ENCODE data around the gene C1orf53.

Gene C1orf53

GRCh38 chr1:197862221-197862620 lies 40.2 kb upstream of the C1orf53 start:
- DNase-seq: no peak
- no peak overlapping the region for H3K9ac ChIP-seq (ENCODE audit: low read length)
- H3F3A ChIP-seq (ENCODE audit: insufficient read depth, low read length): no peaks in the 10 kb centered on the region
- no peak overlapping the region for H2AFZ ChIP-seq (ENCODE audit: low read length)
- no peaks in the 10 kb centered on the region for H3K9me2 ChIP-seq (replicated peaks; ENCODE audit: insufficient read depth, low read length)
- H4K20me1 ChIP-seq (ENCODE audit: insufficient read depth, low read length): no peaks in the 10 kb centered on the region
- H3K27me3 ChIP-seq (replicated peaks; ENCODE audit: insufficient read depth, low read length): no peaks in the 10 kb centered on the region
- no peaks in the 10 kb centered on the region for H3K9me3 ChIP-seq (replicated peaks; ENCODE audit: insufficient read depth, low read length)
- no peaks in the 10 kb centered on the region for H3K79me2 ChIP-seq (ENCODE audit: low read length)
- H3K36me3 ChIP-seq (replicated peaks; ENCODE audit: insufficient read depth, low read length): no peaks in the 10 kb centered on the region
- no peak overlapping the region for H3K27ac ChIP-seq (ENCODE audit: low read length)
- H3K4me3 ChIP-seq (ENCODE audit: low read length): no peak overlapping the region
- 0 out of 2 replicates have a peak, but pooled peaks cover 3% of the 10 kb centered on the region for H3K4me1 ChIP-seq (ENCODE audit: low read length)
- no peak overlapping the region for H3K4me2 ChIP-seq (ENCODE audit: low read depth, low read length)
- TF ChIP-seq CTCF (IDR thresholded peaks at IDR 0.05; ENCODE audit: low read length) (no peak), EZH2 (optimal IDR thresholded peaks at IDR 0.05; ENCODE audit: low read depth, low read length) (no peak), EZH2phosphoT487 (IDR thresholded peaks at IDR 0.05; ENCODE audit: low read length) (no peak)

GRCh38 chr1:197862671-197863070 lies 39.8 kb upstream of the C1orf53 start:
- Histone ChIP-seq H2AFZ (ENCODE audit: low read length) (no peak overlapping the region), H3K79me2 (ENCODE audit: low read length) (no peaks in the 10 kb centered on the region), H3K9ac (ENCODE audit: low read length) (no peak overlapping the region), H3K27me3 (replicated peaks; ENCODE audit: insufficient read depth, low read length) (no peaks in the 10 kb centered on the region), H3K36me3 (replicated peaks; ENCODE audit: insufficient read depth, low read length) (no peaks in the 10 kb centered on the region), H3K9me3 (replicated peaks; ENCODE audit: insufficient read depth, low read length) (no peaks in the 10 kb centered on the region), H3K4me3 (ENCODE audit: low read length) (no peak overlapping the region), H3F3A (ENCODE audit: insufficient read depth, low read length) (no peaks in the 10 kb centered on the region), H3K9me2 (replicated peaks; ENCODE audit: insufficient read depth, low read length) (no peaks in the 10 kb centered on the region), H3K4me2 (ENCODE audit: low read depth, low read length) (no peak overlapping the region), H4K20me1 (ENCODE audit: insufficient read depth, low read length) (no peaks in the 10 kb centered on the region), H3K27ac (ENCODE audit: low read length) (no peak overlapping the region), H3K4me1 (ENCODE audit: low read length) (0 out of 2 replicates have a peak, but pooled peaks cover 4% of the 10 kb centered on the region)
- no peak for TF ChIP-seq EZH2 (optimal IDR thresholded peaks at IDR 0.05; ENCODE audit: low read depth, low read length)
- TF ChIP-seq EZH2phosphoT487 (IDR thresholded peaks at IDR 0.05; ENCODE audit: low read length): no peak
- TF ChIP-seq CTCF (IDR thresholded peaks at IDR 0.05; ENCODE audit: low read length): no peak
- no peak for DNase-seq

- Histone ChIP-seq H3K4me2 (ENCODE audit: low read depth, low read length) (no peak overlapping the region), H4K20me1 (ENCODE audit: insufficient read depth, low read length) (no peaks in the 10 kb centered on the region), H3F3A (ENCODE audit: insufficient read depth, low read length) (no peaks in the 10 kb centered on the region), H3K4me1 (ENCODE audit: low read length) (0 out of 2 replicates have a peak, but pooled peaks cover 4% of the 10 kb centered on the region), H3K36me3 (replicated peaks; ENCODE audit: insufficient read depth, low read length) (no peaks in the 10 kb centered on the region), H3K9ac (ENCODE audit: low read length) (no peak overlapping the region), H3K9me3 (replicated peaks; ENCODE audit: insufficient read depth, low read length) (no peaks in the 10 kb centered on the region), H3K79me2 (ENCODE audit: low read length) (no peaks in the 10 kb centered on the region), H3K27me3 (replicated peaks; ENCODE audit: insufficient read depth, low read length) (no peaks in the 10 kb centered on the region), H3K4me3 (ENCODE audit: low read length) (no peak overlapping the region), H3K9me2 (replicated peaks; ENCODE audit: insufficient read depth, low read length) (no peaks in the 10 kb centered on the region), H3K27ac (ENCODE audit: low read length) (no peak overlapping the region), H2AFZ (ENCODE audit: low read length) (no peak overlapping the region)
- TF ChIP-seq EZH2 (optimal IDR thresholded peaks at IDR 0.05; ENCODE audit: low read depth, low read length): no peak
- TF ChIP-seq CTCF (IDR thresholded peaks at IDR 0.05; ENCODE audit: low read length): no peak
- no peak for DNase-seq
These were observed 36.6 kb upstream of the C1orf53 start for GRCh38 chr1:197865809-197866208.

All from MM.1S (cell line).